Esophagus muscularis mucosa (tissue), 3 donors: ENCODE measurements around the gene PSMD13.

Source experiments
- EP300 ChIP-seq: sonication (generic); formaldehyde crosslinking; IDR thresholded peaks from one replicate; pipeline ENCODE4 v1.6.1; 2017; ENCODE audit warnings: antibody characterized with exemption
- POLR2AphosphoS5 ChIP-seq, 2 donors: sonication (generic); formaldehyde crosslinking; IDR thresholded peaks; one replicate each; pipeline ENCODE4 v1.6.1; 2017; ENCODE audit warnings: antibody characterized with exemption in 2 of 2

DNA sequence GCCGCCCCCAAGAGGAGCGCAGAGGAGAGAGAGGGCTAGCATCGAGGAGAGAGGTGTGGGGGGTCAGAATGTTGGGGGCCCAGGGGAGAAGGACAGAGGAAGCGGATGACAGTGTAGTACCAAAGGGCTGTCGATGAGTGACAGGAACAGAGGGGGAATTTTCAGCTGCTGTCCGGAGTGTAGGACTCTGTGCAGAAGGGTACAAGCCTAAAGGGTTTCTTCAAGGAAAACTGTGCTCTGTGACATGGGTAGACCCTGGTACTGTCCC is 36.1 kb downstream of the PSMD13 start:
- TF ChIP-seq POLR2AphosphoS5 (IDR thresholded peaks at IDR 0.05) = no peak
- TF ChIP-seq EP300 = no peak
